Subcutaneous abdominal adipose tissue (tissue), 5 donors: Measurements from ENCODE around the gene PLEKHG3.

Experiments
- H3K27ac ChIP-seq: one replicate; pipeline ENCODE4 v1.7.0; 2013; ENCODE audit warnings: low read depth, mild to moderate bottlenecking, inconsistent platforms, low read length, moderate library complexity
- H3K27me3 ChIP-seq, 5 donors: one replicate each; pipeline ENCODE4 v1.7.0; 2013; ENCODE audit warnings: low read length in 5 of 5, inconsistent platforms in 1 of 5; ENCODE audit not compliant: control insufficient read depth in 5 of 5, insufficient read depth in 4 of 5
- H3K36me3 ChIP-seq, 5 donors: one replicate each; pipeline ENCODE4 v1.7.0; 2013; ENCODE audit warnings: low read length in 5 of 5; ENCODE audit not compliant: control insufficient read depth in 5 of 5, insufficient read depth in 5 of 5
- H3K4me1 ChIP-seq, 5 donors: one replicate each; pipeline ENCODE4 v1.7.0; 2013; ENCODE audit warnings: low read length in 5 of 5, mild to moderate bottlenecking in 3 of 5, moderate library complexity in 1 of 5; ENCODE audit not compliant: control insufficient read depth in 5 of 5, insufficient read depth in 5 of 5
- H3K4me3 ChIP-seq, 5 donors: one replicate each; pipeline ENCODE4 v1.7.0; 2013; ENCODE audit warnings: low read length in 5 of 5, low read depth in 1 of 5
- H3K9ac ChIP-seq, 5 donors: one replicate each; pipeline ENCODE4 v1.7.0; 2013; ENCODE audit warnings: low read length in 5 of 5, mild to moderate bottlenecking in 4 of 5, moderate library complexity in 3 of 5
- H3K9me3 ChIP-seq, 5 donors: one replicate each; pipeline ENCODE4 v1.7.0; 2013; ENCODE audit warnings: low read length in 5 of 5; ENCODE audit not compliant: control insufficient read depth in 5 of 5
- donor health status: healthy.
- donor health status: healthy.
- donor health status: healthy.
- donor health status: healthy.
- donor health status: healthy.

The PLEKHG3 gene

DNA sequence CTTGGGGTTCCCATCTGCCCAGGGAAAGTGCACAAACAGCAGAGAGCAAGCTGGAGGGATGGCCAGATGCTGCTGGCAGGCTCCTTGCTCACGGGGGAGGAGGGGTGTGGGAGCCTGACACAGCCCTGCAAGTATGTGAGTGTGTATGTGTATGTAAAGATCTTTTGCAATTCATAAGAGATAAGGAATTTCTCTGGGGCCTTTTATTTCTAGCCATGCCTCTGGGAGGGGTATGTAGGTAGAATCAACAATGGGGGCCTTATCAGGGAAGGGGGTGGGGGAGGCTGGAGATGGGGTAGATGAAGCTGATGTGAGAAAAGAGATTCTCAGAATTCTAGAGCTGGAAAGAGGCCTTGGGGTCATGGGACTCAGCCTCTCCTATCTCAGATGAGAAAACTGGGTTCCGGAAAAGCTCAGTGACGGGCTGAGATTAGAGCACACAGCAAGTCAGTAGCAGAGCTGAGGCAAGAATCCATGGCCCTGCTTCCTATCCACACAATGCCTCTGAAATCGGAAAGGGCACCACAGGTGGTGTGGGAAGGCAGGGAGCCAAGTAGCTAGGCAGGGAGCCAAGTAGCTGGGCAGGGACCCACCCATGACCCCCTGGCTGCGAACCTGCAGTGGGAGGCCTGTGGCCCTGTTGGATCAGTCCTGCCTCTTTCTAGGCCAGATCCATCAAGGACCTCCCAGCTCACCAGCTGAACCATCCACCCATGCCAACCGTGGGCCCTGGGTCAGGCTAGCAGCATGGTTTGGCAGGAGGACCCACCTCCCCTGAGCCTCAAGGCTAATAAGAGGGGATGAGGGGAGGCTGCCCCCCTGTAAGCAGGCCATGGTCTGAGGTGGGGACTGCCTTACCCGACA lies 54.7 kb downstream of the PLEKHG3 start:
- no peak overlapping the region for H3K4me3 ChIP-seq
- H3K36me3 ChIP-seq: no peaks in the 10 kb centered on the region
- H3K27me3 ChIP-seq: peaks cover 0 to 23% (median 12%) of the 10 kb centered on the region in 5 donors
- H3K4me1 ChIP-seq: peaks cover 7 to 21% (median 14%) of the 10 kb centered on the region in 5 donors
- peak overlapping the region in 1 of 5 donors; percentile 9 for H3K9ac ChIP-seq
- no peak overlapping the region for H3K27ac ChIP-seq
- no peaks in the 10 kb centered on the region for H3K9me3 ChIP-seq

DNA sequence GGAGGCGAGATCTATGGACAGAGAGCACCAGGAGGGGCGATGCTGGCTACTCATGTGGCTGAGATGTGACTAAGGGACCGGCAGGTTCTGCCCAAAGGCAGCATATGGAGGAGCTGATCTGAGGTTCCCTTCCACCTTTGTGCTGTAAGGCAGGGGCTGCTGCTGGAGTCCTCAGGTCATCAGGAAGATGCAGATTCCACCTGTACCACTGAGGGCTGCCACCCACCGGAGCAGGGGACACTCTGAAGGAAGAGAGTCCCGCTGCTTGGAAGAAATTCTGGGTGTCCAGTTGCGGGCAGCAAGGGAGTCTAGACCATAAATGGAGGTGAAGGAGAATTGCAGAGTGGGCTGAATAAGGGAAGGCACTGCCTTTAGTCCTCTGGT lies 55.3 kb downstream of the PLEKHG3 start:
- no peak overlapping the region for H3K27ac ChIP-seq
- no peak overlapping the region for H3K9ac ChIP-seq

DNA sequence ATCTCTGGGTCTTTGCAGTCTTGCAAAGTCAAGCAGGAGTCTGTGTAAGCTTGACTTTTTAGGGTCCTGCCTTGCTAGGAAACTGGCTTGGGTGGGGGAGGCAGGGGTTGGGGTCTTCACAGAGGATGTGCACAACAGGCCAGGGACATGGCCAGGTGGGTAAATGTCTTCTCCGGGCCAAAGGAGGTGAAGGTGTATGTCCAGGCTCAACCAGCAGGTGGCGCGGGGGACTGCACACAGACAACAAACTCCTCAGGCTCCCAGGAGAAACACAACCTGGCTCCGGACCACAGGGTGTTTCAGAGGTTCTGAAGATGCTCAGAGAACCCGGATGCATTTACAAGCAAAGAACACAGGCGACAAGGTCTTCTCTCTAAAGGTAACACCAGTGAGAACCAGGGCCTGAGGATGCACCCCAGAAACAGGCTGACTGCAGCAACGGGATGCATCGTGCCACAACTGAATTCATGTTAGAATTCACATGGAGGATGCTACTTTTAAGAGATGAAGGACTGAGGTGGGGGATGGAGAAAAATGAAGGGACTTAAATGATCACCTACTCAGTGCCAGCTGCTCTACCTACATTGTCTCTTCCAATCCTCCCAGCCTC lies 56.0 kb downstream of the PLEKHG3 start:
- no peaks in the 10 kb centered on the region for H3K36me3 ChIP-seq
- no peaks in the 10 kb centered on the region for H3K9me3 ChIP-seq
- no peak overlapping the region for H3K9ac ChIP-seq
- no peak overlapping the region for H3K4me3 ChIP-seq
- peaks cover 0 to 23% (median 12%) of the 10 kb centered on the region in 5 donors for H3K27me3 ChIP-seq
- no peak overlapping the region for H3K27ac ChIP-seq
- H3K4me1 ChIP-seq: peaks cover 8 to 30% (median 19%) of the 10 kb centered on the region in 5 donors

More for the DNA sequence above, 55.3 kb downstream of the PLEKHG3 start:
- H3K9me3 ChIP-seq: no peaks in the 10 kb centered on the region
- H3K4me3 ChIP-seq: no peak overlapping the region
- H3K27me3 ChIP-seq: peaks cover 0 to 23% (median 12%) of the 10 kb centered on the region in 5 donors
- H3K4me1 ChIP-seq: peaks cover 8 to 27% (median 17%) of the 10 kb centered on the region in 5 donors
- H3K36me3 ChIP-seq: no peaks in the 10 kb centered on the region

DNA sequence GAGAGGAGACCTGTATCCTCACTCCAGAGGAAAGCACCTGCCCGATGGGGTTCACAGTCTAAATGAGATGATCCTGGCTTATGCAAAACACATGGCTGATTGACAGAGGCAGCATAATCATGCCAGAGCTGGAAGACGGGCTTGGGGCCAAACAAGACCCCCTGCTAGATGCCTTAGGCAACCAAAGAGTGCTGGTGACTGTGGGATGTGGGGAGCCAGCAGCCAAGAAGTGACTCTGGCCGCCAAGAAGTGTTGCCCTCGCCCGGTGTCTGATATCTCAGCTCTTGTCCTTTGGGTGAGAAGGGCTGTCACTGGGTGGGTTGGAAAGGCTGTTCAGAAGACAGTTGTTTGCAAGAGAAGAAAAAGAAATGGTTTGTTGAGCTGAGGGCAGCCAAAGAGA lies 56.7 kb downstream of the PLEKHG3 start:
- Histone ChIP-seq H3K9ac (no peak overlapping the region), H3K4me3 (no peak overlapping the region), H3K27me3 (peaks cover 0 to 23% (median 12%) of the 10 kb centered on the region in 5 donors), H3K36me3 (no peaks in the 10 kb centered on the region), H3K9me3 (no peaks in the 10 kb centered on the region), H3K27ac (no peak overlapping the region), H3K4me1 (peaks cover 8 to 30% (median 19%) of the 10 kb centered on the region in 5 donors)

DNA sequence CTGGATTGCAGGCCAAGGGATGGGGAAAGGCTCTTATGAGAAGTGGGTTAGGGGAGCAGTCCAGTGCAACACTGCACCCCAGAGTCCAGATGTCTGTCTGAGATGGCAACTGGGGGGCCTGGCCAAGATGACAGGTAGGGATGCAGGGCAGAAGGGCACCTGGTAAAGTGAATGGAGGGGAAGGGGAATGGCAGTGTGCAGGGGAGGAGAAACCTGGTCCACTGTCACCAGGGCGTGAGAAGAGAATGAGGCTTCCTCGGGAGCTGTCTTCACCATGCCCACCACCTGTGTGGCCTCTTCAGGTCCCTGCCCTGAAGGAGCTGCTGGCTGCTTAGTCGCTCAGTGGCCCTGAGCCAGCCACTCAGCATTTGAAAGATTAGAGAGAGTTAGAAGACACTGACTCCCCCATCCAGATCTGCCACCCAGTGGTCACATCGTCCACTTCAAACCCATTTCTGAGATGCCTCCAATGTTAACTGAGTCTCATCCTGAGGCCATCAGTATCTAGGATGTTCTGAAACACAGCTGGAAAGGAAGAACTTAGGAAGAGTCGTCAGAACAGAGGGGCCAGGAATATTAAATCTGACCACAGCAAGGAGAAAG lies 57.3 kb downstream of the PLEKHG3 start:
- no peaks in the 10 kb centered on the region for H3K36me3 ChIP-seq
- H3K27me3 ChIP-seq: peaks cover 0 to 23% (median 12%) of the 10 kb centered on the region in 5 donors
- H3K4me1 ChIP-seq: peaks cover 8 to 30% (median 19%) of the 10 kb centered on the region in 5 donors
- H3K27ac ChIP-seq: no peak overlapping the region
- H3K9me3 ChIP-seq: no peaks in the 10 kb centered on the region
- no peak overlapping the region for H3K4me3 ChIP-seq
- peak overlapping the region in 1 of 5 donors; percentile 0 for H3K9ac ChIP-seq

DNA sequence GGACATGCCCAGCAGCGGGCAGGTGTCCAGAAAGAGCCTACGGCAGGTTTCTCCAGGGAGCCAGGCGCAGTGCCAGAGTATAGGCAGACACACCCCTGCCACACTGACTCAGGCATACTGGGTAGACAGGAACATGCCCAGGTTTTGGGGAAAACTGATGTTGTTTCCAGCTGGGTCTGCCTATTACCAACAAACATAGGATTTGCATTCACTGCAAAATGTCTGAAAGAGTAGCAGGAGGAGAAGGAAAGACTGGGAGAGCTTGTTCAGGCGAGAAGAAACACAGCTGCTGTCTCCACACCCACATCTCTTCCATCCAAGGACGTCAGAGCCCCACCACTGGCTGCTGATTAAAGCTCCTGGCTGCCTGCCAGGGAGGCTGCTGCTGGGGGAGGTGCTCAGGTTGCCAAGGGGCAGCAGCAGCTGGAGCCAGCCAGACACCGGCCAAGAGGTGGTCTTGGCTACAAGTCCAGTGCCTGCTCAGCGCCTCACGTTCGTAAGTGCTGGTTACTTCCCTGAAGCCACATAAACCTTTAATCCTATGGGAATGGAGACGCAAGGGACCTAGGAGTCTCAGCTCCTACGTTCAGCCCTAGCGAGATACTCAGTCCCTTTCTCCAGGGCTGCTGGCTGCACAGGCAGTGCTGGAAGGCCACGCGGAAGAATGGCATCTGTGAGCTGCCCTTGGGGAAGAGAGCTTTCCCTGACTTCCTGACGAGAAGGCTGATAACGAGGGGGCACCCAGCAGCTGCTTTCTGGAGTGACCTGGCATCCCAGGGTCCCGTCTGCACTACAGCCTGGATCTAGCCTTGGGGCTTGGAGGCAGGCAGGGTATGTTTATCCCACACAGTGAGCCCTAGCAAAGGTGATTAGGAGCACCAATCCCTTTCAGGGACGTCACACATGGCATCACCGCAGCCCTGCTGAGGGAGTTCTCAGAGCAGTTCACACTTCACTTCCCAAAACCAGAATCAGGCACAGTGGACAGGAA lies 58.1 kb downstream of the PLEKHG3 start:
- Histone ChIP-seq H3K9ac (peak overlapping the region in 2 of 5 donors; percentile 0 to 38), H3K9me3 (no peaks in the 10 kb centered on the region), H3K36me3 (no peaks in the 10 kb centered on the region), H3K27ac (no peak overlapping the region), H3K27me3 (peaks cover 0 to 23% (median 9%) of the 10 kb centered on the region in 5 donors), H3K4me1 (peaks cover 8 to 30% (median 19%) of the 10 kb centered on the region in 5 donors), H3K4me3 (peak overlapping the region in 1 of 5 donors; percentile 11)

DNA sequence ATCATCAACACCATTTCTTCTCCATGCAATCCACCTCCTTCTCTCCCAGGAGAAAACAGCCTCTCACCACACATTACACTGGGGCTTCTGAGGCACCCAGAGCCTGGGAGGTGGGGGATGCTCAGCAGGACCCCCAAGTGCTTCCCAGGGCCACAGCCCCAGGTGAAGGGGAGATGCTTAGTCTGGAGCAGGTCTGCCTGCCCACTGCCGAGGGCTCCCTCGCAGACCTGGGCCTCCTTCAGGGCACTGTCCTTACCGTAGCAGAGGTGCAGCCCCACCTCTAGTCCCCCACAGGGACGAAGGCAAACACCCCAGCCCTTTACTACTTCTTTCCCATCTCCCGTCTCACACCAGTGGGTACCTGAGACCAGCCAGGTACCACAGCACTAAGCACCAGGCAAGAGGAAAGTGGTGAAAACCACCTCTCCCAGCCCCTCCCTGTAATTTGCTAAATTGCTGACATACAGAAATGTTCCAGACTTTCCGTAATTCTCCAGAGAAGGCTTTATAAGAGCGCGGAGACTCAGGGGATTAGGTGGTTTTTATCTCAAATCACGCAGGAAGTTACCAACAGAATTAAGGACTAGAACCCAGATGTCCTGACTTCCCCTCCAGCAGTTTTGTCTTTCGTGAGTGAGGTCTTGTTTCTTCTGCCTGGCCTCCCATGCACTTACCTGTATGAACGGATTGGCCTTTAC lies 59.0 kb downstream of the PLEKHG3 start:
- Histone ChIP-seq H3K4me3 (no peak overlapping the region), H3K36me3 (no peaks in the 10 kb centered on the region), H3K27ac (no peak overlapping the region), H3K9ac (no peak overlapping the region), H3K4me1 (peaks cover 8 to 24% (median 19%) of the 10 kb centered on the region in 5 donors), H3K27me3 (peaks cover 0 to 23% (median 9%) of the 10 kb centered on the region in 5 donors), H3K9me3 (no peaks in the 10 kb centered on the region)

DNA sequence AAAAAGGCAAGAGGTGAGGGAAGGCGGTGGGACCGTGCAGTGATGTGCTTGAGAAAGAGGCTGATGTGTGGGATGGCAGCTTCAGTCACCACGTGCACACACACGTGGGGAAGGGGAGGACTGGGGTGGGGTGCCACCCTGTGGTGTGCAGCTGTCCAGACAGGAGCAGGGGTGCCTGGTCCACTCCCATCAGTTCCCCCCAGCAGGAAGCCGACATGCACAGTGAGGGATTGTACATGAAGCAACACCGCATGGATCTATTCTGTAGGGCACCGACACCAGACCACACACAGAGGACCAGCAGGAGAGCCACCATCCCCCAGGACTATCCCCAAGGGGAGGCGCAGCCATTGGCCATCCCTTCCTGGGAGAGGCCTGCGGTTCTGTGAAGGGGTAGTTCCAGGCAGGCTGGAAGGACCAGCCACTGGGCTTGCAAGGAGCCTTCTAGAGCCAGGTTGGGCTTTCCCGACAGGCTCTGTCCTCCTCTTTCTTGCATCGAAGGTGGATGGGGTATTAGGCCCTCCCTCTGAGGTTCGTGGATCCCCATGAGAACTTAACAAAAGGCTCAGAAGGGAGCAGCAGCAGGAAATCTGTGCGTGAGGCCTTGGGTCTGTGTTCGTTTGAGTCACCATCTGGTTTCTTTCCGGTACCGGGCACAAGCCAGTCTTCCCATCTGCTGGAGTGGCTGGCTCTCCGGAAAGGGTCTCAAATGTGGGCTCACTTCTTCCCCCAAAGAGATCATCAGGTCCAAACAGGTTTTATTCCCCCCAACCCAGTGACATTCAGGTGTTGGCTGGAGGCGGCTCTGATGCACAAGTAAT lies 59.8 kb downstream of the PLEKHG3 start:
- Histone ChIP-seq H3K4me3 (peak overlapping the region in 3 of 5 donors; percentile 45 to 57 (median 47)), H3K4me1 (peaks cover 8 to 24% (median 18%) of the 10 kb centered on the region in 5 donors), H3K9ac (peak overlapping the region in 1 of 5 donors; percentile 36), H3K36me3 (no peaks in the 10 kb centered on the region), H3K27ac (no peak overlapping the region), H3K9me3 (no peaks in the 10 kb centered on the region), H3K27me3 (peaks cover 0 to 22% (median 9%) of the 10 kb centered on the region in 5 donors)
